GM12801 (cell line): Measurements from ENCODE around the gene HS2ST1.

Experiments
- TF ChIP-seq, protein P1 (sequence below): IDR thresholded peaks from one replicate; pipeline ENCODE4 v1.5.1; 2011; ENCODE audit warnings: control low read depth; ENCODE audit not compliant: insufficient read length; ENCODE audit errors: extremely low read depth

HS2ST1 gene

DNA sequence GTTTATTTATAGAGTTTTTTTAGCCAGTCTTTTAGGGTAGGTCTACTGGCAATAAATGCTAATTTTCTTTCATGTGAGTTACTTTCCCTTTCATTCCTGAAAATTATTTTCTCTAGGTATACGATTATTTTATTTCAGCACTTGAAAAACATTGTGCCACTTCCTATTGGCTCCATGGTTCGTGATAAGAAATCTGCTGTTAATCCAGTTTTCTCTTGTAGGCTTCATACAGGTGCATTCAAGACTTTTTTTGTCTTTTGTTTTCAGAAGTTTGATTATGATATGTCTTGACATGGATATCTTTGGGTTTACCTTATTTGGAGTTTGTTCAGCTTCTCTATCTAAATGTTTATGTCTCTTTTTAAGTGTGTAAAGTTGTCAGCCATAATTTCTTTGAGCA is 148.3 kb downstream of the HS2ST1 start:
- TF ChIP-seq, protein P1, sequence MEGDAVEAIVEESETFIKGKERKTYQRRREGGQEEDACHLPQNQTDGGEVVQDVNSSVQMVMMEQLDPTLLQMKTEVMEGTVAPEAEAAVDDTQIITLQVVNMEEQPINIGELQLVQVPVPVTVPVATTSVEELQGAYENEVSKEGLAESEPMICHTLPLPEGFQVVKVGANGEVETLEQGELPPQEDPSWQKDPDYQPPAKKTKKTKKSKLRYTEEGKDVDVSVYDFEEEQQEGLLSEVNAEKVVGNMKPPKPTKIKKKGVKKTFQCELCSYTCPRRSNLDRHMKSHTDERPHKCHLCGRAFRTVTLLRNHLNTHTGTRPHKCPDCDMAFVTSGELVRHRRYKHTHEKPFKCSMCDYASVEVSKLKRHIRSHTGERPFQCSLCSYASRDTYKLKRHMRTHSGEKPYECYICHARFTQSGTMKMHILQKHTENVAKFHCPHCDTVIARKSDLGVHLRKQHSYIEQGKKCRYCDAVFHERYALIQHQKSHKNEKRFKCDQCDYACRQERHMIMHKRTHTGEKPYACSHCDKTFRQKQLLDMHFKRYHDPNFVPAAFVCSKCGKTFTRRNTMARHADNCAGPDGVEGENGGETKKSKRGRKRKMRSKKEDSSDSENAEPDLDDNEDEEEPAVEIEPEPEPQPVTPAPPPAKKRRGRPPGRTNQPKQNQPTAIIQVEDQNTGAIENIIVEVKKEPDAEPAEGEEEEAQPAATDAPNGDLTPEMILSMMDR, result no peak

DNA sequence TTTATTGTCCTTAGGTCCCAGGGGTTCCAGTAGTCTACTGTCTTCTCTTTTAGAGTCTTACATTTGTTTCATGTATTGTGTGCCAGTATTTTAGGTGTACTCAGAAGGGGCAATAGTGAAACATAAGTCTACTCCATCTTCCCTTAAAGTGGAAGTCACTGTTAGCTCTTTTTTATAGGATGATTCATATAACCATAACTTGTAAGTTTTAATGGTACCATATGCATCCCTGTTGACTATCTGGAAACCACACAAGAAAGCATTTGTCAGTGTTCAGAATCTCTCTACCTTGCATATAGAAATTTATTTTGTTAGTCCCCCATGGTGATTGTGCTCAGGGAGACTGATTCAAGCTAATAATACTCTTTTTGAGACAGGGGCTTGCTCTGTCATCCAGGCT is 149.9 kb downstream of the HS2ST1 start:
- TF ChIP-seq, protein P1, result no peak

- TF ChIP-seq, protein P1, result no peak
Measured at GRCh38 chr1:87064986-87065385, 150.6 kb downstream of the HS2ST1 start.

- TF ChIP-seq, protein P1, result no peak
Measured at GRCh38 chr1:87072411-87072810, 158.0 kb downstream of the HS2ST1 start.

DNA sequence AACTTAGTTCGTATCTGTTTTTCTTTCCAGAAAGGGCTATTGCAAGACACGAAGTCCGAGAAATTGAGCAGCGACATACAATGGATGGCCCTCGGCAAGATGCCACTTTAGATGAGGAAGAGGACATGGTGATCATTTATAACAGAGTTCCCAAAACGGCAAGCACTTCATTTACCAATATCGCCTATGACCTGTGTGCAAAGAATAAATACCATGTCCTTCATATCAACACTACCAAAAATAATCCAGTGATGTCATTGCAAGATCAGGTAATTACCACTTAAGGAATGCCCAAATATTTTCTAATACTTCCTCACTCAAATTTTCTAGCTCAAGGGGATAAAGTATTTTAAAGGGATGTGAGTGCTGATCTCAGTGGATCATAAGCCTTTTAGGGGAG is 158.5 kb downstream of the HS2ST1 start:
- TF ChIP-seq, protein P1, result no peak

DNA sequence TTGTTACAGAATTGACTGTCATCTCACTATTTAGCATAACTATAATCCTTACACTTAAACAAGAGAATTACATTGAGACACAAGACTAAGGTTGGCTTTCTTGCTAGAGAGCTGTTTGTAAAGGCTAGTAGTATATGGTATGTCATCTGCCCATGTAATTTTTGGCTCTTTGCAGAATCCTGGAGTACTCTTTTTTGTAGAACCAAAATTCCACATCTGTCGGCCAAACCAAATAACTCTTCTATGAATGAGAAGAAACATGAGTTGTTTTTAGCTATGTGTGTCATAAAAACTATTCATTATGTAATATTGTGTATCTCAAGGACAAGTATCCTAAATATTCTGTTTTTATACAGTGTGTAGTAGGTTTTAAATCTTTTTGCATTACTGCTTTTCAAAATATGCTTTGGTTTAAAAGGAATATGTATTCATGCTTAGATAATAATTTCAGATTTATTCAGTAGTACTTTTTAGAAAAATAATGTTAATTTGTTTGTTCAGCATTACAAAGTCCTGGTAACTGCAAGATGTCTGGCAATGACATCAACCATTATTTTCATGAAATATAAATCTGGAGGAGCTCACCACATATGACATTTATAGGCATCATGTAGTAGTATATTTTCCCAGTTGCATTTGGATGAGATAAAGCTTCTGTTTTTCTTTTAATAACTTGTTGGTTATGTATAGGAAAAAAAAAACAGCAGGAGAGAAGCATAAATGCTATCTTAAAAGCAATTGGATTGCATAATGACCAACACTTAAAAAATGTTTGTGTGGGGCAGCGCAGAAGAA is 159.8 kb downstream of the HS2ST1 start:
- TF ChIP-seq, protein P1, result no peak

DNA sequence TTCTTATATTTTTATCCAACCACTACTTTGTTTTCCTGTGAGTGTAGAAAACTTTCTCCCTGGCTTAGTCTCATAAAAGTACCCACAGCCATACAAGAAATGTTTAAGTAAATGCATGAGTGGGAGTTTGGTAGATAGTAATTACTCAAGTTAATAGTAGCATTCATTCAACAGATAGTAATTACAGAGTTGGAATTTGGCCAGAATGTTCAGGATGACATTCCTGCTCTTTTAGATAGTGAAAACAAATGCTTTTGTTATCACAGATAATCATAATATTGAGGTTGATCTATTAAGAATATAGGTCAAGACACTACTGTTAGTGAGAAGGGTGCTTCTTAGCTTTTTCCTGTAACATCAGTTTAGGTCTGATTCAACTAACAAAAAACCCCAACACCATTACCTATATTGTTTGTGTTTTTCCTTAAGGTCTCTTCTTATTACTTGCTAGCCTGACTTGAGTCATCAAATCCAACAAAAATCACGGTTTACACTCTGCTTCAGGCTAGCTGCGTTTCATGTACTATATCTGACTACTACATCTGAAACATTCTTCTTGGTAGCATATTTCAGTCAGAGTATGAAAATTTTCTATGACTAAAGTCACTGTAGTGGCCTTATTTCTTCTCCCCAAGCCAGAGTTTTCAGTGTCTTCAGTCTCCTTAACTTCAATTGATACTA is 163.7 kb downstream of the HS2ST1 start:
- TF ChIP-seq, protein P1, result no peak
